K562 (cell line): ENCODE measurements around the gene PRR16. TPM values are rescaled to one million over a fixed set of nuclear protein-coding genes. Genes with fewer than 3 reads are reported as not detected.

Experiments used
- ATAC-seq: fragments of 200-7000 bp; cut with Tn5 transposase; 3 replicates; pipeline ENCODE4 v1.9.1; 2020; ENCODE audit warnings: moderate library complexity
- BruUV-seq: library from RNA; stranded (reverse); fragments of 400-500 nt; replicated peaks from 2 replicates; lab custom pipeline; 2021; lab: Mats Ljungman, UMichigan
- CTCF ChIA-PET: fragments of 300-600 bp; formaldehyde crosslinking; extraction: SDS; loops from one replicate; lab custom pipeline; 2021; ENCODE audit warnings: low intra/inter-chr PET ratio; lab: Yijun Ruan, JAX
- POLR2A ChIA-PET: fragments of 300-600, 350-650 bp; sonication (Branson Sonifier 250); formaldehyde crosslinking; extraction: SDS; loops from one replicate; lab custom pipeline; 2021; ENCODE audit warnings: antibody characterized with exemption, inconsistent platforms; lab: Yijun Ruan, JAX
- DNase-seq, 4 experiments: peaks; one replicate each; pipeline versions ENCODE4 v3.0.0 to v3.0.0-alpha.2; 2011 to 2018; ENCODE audit warnings: low spot score in 3 of 4, mixed read lengths in 3 of 4; ENCODE audit errors: extremely low read depth in 1 of 4
- FAIRE-seq: peaks from 2 replicates; lab custom pipeline; 2011; peaks lifted over from hg19 to GRCh38; lab: Jason Lieb, UNC
- H2AFZ ChIP-seq: 2 replicates; pipeline ENCODE4 v1.6.0; 2011; ENCODE audit warnings: low read depth, low read length, control low read depth, inconsistent platforms
- H3K27ac ChIP-seq: fragments of 200-600 bp; 3 replicates; pipeline ENCODE4 v1.8.0; 2011; ENCODE audit warnings: low read depth, mild to moderate bottlenecking, control low read depth, inconsistent platforms, low read length, moderate library complexity, mixed read lengths; ENCODE audit errors: extremely low read depth
- H3K27me3 ChIP-seq, 2 experiments: fragments of 300-600 bp in 1 of 2; 2 replicates in 1 of 2; 3 replicates in 1 of 2; pipeline versions ENCODE4 v1.6.0 to v1.8.0; 2011; ENCODE audit warnings: inconsistent platforms in 2 of 2, low read length in 2 of 2, mild to moderate bottlenecking in 1 of 2, mixed read lengths in 1 of 2, moderate library complexity in 1 of 2; ENCODE audit not compliant: control insufficient read depth in 2 of 2, insufficient read depth in 2 of 2
- H3K36me3 ChIP-seq: fragments of 300-600 bp; 3 replicates; pipeline ENCODE4 v1.8.0; 2011; ENCODE audit warnings: mild to moderate bottlenecking, low read length, inconsistent platforms; ENCODE audit not compliant: control insufficient read depth, insufficient read depth
- H3K4me1 ChIP-seq, 2 experiments: fragments of 200-600 bp in 1 of 2; replicated peaks in 1 of 2; 2 replicates in 1 of 2; 3 replicates in 1 of 2; pipeline versions ENCODE4 v1.5.1 to v1.8.0; 2011; ENCODE audit warnings: inconsistent platforms in 2 of 2, low read length in 2 of 2, mild to moderate bottlenecking in 1 of 2, mixed read lengths in 1 of 2, moderate library complexity in 1 of 2; ENCODE audit not compliant: control insufficient read depth in 2 of 2, insufficient read depth in 2 of 2
- H3K4me2 ChIP-seq: 2 replicates; pipeline ENCODE4 v1.6.1; 2011; ENCODE audit warnings: low read length, control low read depth, inconsistent platforms, mixed read lengths; ENCODE audit not compliant: insufficient read depth
- H3K4me3 ChIP-seq: fragments of 200-600 bp; sonication (generic), shearing (Covaris generic); 2 replicates; pipeline ENCODE4 v1.5.1; 2016; ENCODE audit warnings: control low read depth, inconsistent platforms
- H3K79me2 ChIP-seq: fragments of 200-600 bp; 3 replicates; pipeline ENCODE4 v1.8.0; 2011; ENCODE audit warnings: low read length, inconsistent platforms; ENCODE audit not compliant: control insufficient read depth, insufficient read depth
- H3K9ac ChIP-seq, 2 experiments: 2 replicates each; pipeline versions ENCODE4 v1.6.0 to v1.6.1; 2011; ENCODE audit warnings: low read depth in 2 of 2, low read length in 2 of 2, control low read depth in 1 of 2, inconsistent platforms in 1 of 2, mild to moderate bottlenecking in 1 of 2, mixed read lengths in 1 of 2; ENCODE audit not compliant: insufficient read depth in 1 of 2
- H3K9me1 ChIP-seq: one replicate; pipeline ENCODE4 v1.6.0; 2011; ENCODE audit warnings: inconsistent platforms, mild to moderate bottlenecking, low read length, moderate library complexity; ENCODE audit not compliant: control insufficient read depth, insufficient read depth
- H3K9me3 ChIP-seq: replicated peaks from 2 replicates; pipeline ENCODE4 v1.5.1; 2011; ENCODE audit warnings: low read depth, low read length, inconsistent platforms; ENCODE audit not compliant: control insufficient read depth, insufficient read depth
- H4K20me1 ChIP-seq: replicated peaks from 2 replicates; pipeline ENCODE4 v1.6.1; 2011; ENCODE audit warnings: low read length, inconsistent platforms, mixed read lengths; ENCODE audit not compliant: control insufficient read depth, insufficient read depth
- CCNT2 ChIP-seq: IDR thresholded peaks from 2 replicates; pipeline ENCODE4 v1.6.1; 2011; ENCODE audit warnings: borderline replicate concordance, low read depth, mild to moderate bottlenecking, moderate library complexity, mixed read lengths, low read length; ENCODE audit not compliant: insufficient read length; ENCODE audit errors: extremely low read depth
- CHD1 ChIP-seq: fragments of 200-600 bp; sonication (generic); IDR thresholded peaks from one replicate; pipeline ENCODE4 v1.6.1; 2012; ENCODE audit warnings: mild to moderate bottlenecking, moderate library complexity, low read length, inconsistent platforms
- FOSL1 ChIP-seq: fragments of 200-800 bp; sonication (Bioruptor generic); conservative IDR thresholded peaks from 2 replicates; pipeline ENCODE4 v1.6.1; 2016; ENCODE audit warnings: missing genetic modification characterization, missing compliant biosample characterization
- HNRNPL ChIP-seq: fragments of 200-400 bp; formaldehyde crosslinking; IDR thresholded peaks from 2 replicates; pipeline ENCODE4 v1.6.1; 2017; ENCODE audit warnings: low read depth, mild to moderate bottlenecking, low read length
- MEIS2 ChIP-seq: fragments of 450-650 bp; IDR thresholded peaks from 2 replicates; pipeline ENCODE4 v1.6.1; 2014; ENCODE audit warnings: mild to moderate bottlenecking; ENCODE audit not compliant: partially characterized antibody
- NFXL1 ChIP-seq: fragments of 450-650 bp; formaldehyde crosslinking; IDR thresholded peaks from 2 replicates; pipeline ENCODE4 v1.4.0; 2021; ENCODE audit warnings: mild to moderate bottlenecking
- SMAD1 ChIP-seq: fragments of 150-350 bp; IDR thresholded peaks from 2 replicates; pipeline ENCODE4 v1.6.1; 2014; ENCODE audit warnings: low read length, low read depth; ENCODE audit not compliant: partially characterized antibody
- WGBS: fragments of 100-300 bp; shearing (Covaris generic); methylation state at CpG from one replicate; pipeline ENCODE4 v1.1.6; 2016; ENCODE audit warnings: low coverage, mixed read lengths; ENCODE audit not compliant: insufficient coverage; ENCODE audit errors: missing lambda C conversion rate; 5-methylcytosine and 5-hydroxymethylcytosine counted together
- in situ Hi-C: fragments of 300-500 bp; cut with MboI; formaldehyde crosslinking; loops from 4 replicates; pipeline ENCODE4 v1.15.0; 2018; ENCODE audit warnings: inconsistent platforms, mixed read lengths
- intact Hi-C: fragments of 100-400 bp; cut with micrococcal nuclease; formaldehyde crosslinking; loops from 2 replicates; pipeline ENCODE4 v1.14.2; 2022
- polyA plus RNA-seq, 8 experiments: library from polyadenylated mRNA; depleted of rRNA in 4 of 8; stranded (reverse) in 5 of 8; unstranded in 3 of 8; fragments of >200 nt; fragmentation: Nextera tagmentation in 2 of 8; fragmentation: Illumina TruSeq in 1 of 8; extraction: Ambion mirVana in 2 of 8; extraction: Trizol in 1 of 8; gene quantifications; 2 replicates each; pipeline versions ENCODE4 v1.2.1 to v1.2.3, GENCODE V29; 2011 to 2014; ENCODE audit warnings: inconsistent platforms in 1 of 8, missing spikeins in 1 of 8
- total RNA-seq, 7 experiments: library from RNA; depleted of rRNA in 6 of 7; stranded (reverse); fragments of >200 nt in 6 of 7; fragmentation: Illumina TruSeq in 2 of 7; extraction: Trizol in 2 of 7; gene quantifications; 2 replicates each; pipeline versions ENCODE4 v1.2.1 to v1.2.3, GENCODE V29; 2011 to 2021; ENCODE audit warnings: low replicate concordance in 1 of 7
- TF ChIP-seq, protein P1 (sequence below): fragments of 250-450 bp; sonication (Bioruptor Pico); IDR thresholded peaks from 2 replicates; pipeline ENCODE4 v1.8.0; 2022; ENCODE audit warnings: moderate library complexity, mild to moderate bottlenecking, inconsistent platforms
- TF ChIP-seq, protein P2 (sequence below), 2 experiments: fragments of 450-650 bp in 1 of 2; sonication (generic) in 1 of 2; formaldehyde crosslinking in 1 of 2; IDR thresholded peaks in 1 of 2; conservative IDR thresholded peaks in 1 of 2; 2 replicates each; pipeline versions ENCODE4 v1.6.1 to v1.8.1; 2016 to 2023; ENCODE audit warnings: mild to moderate bottlenecking in 2 of 2, moderate library complexity in 2 of 2, inconsistent platforms in 1 of 2, missing genetic modification reagents in 1 of 2
- TF ChIP-seq, protein P3 (sequence below): fragments of 450-650 bp; IDR thresholded peaks from 2 replicates; pipeline ENCODE4 v1.6.1; 2016

PRR16 gene
- total and polyA plus RNA-seq, 9 of the 15 experiments (the other 6 are each of a cell fraction or from before 2014, with no cell fraction given), result 0.61 to 10.1 (median 3.3) TPM

DNA sequence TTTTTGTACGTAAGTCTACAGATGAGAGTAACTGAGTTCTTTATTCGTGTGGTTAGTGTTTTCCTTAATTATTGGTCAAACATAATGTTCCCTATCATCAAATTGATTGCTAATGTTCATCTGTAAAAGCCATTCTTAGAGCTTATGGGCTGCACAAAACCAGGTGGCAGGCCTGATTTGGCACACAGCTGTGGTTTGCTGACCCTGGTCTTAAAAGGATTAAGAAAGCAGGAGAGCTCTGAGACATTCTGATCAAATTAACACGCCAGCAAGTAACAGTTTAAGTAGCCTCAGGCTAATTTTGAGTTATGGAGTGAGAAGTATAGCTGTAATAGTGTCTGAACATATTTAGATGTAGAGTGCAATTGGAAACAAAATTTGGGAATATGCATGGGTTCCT lies 63.2 kb downstream of the PRR16 start:
- no TSS peak for BruUV-seq
- Histone ChIP-seq H3K27me3 (no peaks in the 10 kb centered on the region), H3K4me1 (no peaks in the 10 kb centered on the region; a peak in 1 of 5 replicates), H3K9me3 (0 out of 2 replicates have a peak, but pooled peaks cover 2% of the 10 kb centered on the region), H3K36me3 (no peaks in the 10 kb centered on the region), H4K20me1 (no peaks in the 10 kb centered on the region), H3K9ac (no peak overlapping the region), H3K4me3 (no peak overlapping the region), H3K4me2 (no peak overlapping the region), H2AFZ (no peak overlapping the region), H3K27ac (no peak overlapping the region), H3K79me2 (no peaks in the 10 kb centered on the region), H3K9me1 (no peaks in the 10 kb centered on the region)
- no peak for TF ChIP-seq CHD1
- TF ChIP-seq HNRNPL, result no peak
- no peak for TF ChIP-seq NFXL1 (CRISPR knock-in tag)
- TF ChIP-seq FOSL1, result no peak
- TF ChIP-seq, protein P1, sequence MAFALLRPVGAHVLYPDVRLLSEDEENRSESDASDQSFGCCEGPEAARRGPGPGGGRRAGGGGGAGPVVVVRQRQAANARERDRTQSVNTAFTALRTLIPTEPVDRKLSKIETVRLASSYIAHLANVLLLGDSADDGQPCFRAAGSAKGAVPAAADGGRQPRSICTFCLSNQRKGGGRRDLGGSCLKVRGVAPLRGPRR (CRISPR knock-in tag), result no peak
- TF ChIP-seq CCNT2, result no peak
- in situ Hi-C loops, result no loop called here
- intact Hi-C loops, result no loop called here
- FAIRE-seq (no peak), ATAC-seq (no peak), DNase-seq (no peak)
- 36% methylated on average over 3 of the region's 3 CpGs for WGBS
- ChIA-PET POLR2A (no interaction called here), CTCF (no interaction called here)

DNA sequence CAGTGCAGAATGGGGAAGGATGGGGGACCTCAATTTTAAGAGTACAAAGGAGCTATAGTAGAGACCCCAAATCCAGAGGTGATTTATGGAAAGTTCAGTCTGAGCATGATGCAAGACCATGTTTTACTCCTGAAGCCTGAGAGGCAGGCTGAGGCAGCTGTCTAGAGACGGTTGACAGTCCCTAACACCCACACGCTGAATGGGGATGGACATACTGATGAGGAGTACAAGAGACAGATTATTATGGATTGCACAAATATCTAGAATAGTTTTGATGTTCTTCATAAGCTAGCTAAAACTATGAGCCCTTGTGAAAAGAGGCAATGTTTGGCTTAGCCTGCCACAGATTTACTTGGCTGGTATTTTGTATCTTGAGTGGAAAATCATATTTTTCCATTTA lies 64.5 kb downstream of the PRR16 start:
- in situ Hi-C loops (no loop called here), intact Hi-C loops (no loop called here)
- no peak overlapping the region for H3K4me2 ChIP-seq
- BruUV-seq, result no TSS peak
- WGBS, result 0% methylated on average over 1 of the region's 2 CpGs
- no peaks in the 10 kb centered on the region for H3K27me3 ChIP-seq
- no peaks in the 10 kb centered on the region for H3K9me1 ChIP-seq
- no peaks in the 10 kb centered on the region for H4K20me1 ChIP-seq
- ATAC-seq (peak; percentile 65), DNase-seq (no peak), FAIRE-seq (no peak)
- ChIA-PET POLR2A (no interaction called here), CTCF (no interaction called here)
- no peak overlapping the region for H3K4me3 ChIP-seq
- H3K36me3 ChIP-seq, result no peaks in the 10 kb centered on the region
- no peak overlapping the region for H3K9ac ChIP-seq
- 0 out of 2 replicates have a peak, but pooled peaks cover 2% of the 10 kb centered on the region for H3K9me3 ChIP-seq
- H3K79me2 ChIP-seq, result no peaks in the 10 kb centered on the region
- no peak overlapping the region for H2AFZ ChIP-seq
- no peaks in the 10 kb centered on the region; a peak in 1 of 5 replicates for H3K4me1 ChIP-seq
- TF ChIP-seq SMAD1, result no peak
- TF ChIP-seq, protein P2, sequence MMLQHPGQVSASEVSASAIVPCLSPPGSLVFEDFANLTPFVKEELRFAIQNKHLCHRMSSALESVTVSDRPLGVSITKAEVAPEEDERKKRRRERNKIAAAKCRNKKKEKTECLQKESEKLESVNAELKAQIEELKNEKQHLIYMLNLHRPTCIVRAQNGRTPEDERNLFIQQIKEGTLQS (IDR thresholded peaks at IDR 0.05), result peak; percentile 45; the same call in 1 of the 2 replicates
- TF ChIP-seq, protein P2 (CRISPR knock-in tag; conservative IDR thresholded peaks at IDR 0.05), result no peak
- peak; percentile 51 for TF ChIP-seq MEIS2
- TF ChIP-seq, protein P3, sequence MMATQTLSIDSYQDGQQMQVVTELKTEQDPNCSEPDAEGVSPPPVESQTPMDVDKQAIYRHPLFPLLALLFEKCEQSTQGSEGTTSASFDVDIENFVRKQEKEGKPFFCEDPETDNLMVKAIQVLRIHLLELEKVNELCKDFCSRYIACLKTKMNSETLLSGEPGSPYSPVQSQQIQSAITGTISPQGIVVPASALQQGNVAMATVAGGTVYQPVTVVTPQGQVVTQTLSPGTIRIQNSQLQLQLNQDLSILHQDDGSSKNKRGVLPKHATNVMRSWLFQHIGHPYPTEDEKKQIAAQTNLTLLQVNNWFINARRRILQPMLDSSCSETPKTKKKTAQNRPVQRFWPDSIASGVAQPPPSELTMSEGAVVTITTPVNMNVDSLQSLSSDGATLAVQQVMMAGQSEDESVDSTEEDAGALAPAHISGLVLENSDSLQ, result 0 out of 2 replicates have a peak, but pooled peaks have one; percentile 10
- no peak overlapping the region for H3K27ac ChIP-seq
